HepG2 (cell line): Measurements from ENCODE around the gene ANKRD11. TPM values are rescaled to one million over a fixed set of nuclear protein-coding genes. Genes with fewer than 3 reads are reported as not detected.

Experiments
- NFIB ChIP-seq: sonication (generic); formaldehyde crosslinking; IDR thresholded peaks from 2 replicates; pipeline ENCODE4 v1.9.0; 2021; ENCODE audit warnings: missing genetic modification reagents, mild to moderate bottlenecking, borderline replicate concordance
- ZNF382 ChIP-seq: sonication (generic); formaldehyde crosslinking; IDR thresholded peaks from 2 replicates; pipeline ENCODE4 v1.5.0; 2020; ENCODE audit warnings: missing genetic modification reagents, mild to moderate bottlenecking, borderline replicate concordance
- ZNF543 ChIP-seq: sonication (generic); formaldehyde crosslinking; IDR thresholded peaks from 2 replicates; pipeline ENCODE4 v1.4.0; 2020; ENCODE audit warnings: mild to moderate bottlenecking, missing genetic modification reagents
- ZNF772 ChIP-seq: sonication (generic); formaldehyde crosslinking; IDR thresholded peaks from 2 replicates; pipeline ENCODE4 v1.5.0; 2020; ENCODE audit warnings: mild to moderate bottlenecking, missing genetic modification reagents
- ZNF780A ChIP-seq: sonication (generic); formaldehyde crosslinking; IDR thresholded peaks from 2 replicates; pipeline ENCODE4 v1.8.0; 2022; ENCODE audit warnings: mild to moderate bottlenecking, missing genetic modification reagents, moderate library complexity
- ZNF792 ChIP-seq: IDR thresholded peaks from 2 replicates; pipeline ENCODE4 v1.6.1; 2016
- ZSCAN25 ChIP-seq: sonication (generic); formaldehyde crosslinking; IDR thresholded peaks from 2 replicates; pipeline ENCODE4 v1.8.0; 2022; ENCODE audit warnings: mild to moderate bottlenecking, missing genetic modification reagents
- ZSCAN31 ChIP-seq: sonication (generic); formaldehyde crosslinking; IDR thresholded peaks from 2 replicates; pipeline ENCODE4 v1.5.0; 2020; ENCODE audit warnings: low read depth, mild to moderate bottlenecking, missing genetic modification reagents
- polyA plus RNA-seq, 8 experiments: library from polyadenylated mRNA; depleted of rRNA in 3 of 8; stranded (reverse) in 7 of 8; unstranded in 1 of 8; fragments of >200 nt; fragmentation: Illumina TruSeq in 4 of 8; extraction: Trizol in 4 of 8; gene quantifications; 2 replicates each; pipeline versions ENCODE4 v1.2.1 to v1.2.3, GENCODE V29; 2011 to 2016; ENCODE audit warnings: low read depth in 4 of 8, missing spikeins in 1 of 8, mixed read lengths in 1 of 8; ENCODE audit not compliant: insufficient read depth in 1 of 8
- total RNA-seq, 5 experiments: library from RNA; depleted of rRNA; stranded (reverse); fragments of >200 nt; fragmentation: Illumina TruSeq; extraction: Trizol; gene quantifications; 2 replicates each; pipeline ENCODE4 v1.2.3, GENCODE V29; 2016; ENCODE audit warnings: low read depth in 1 of 5
- TF ChIP-seq, protein P1 (sequence below): sonication (generic); formaldehyde crosslinking; IDR thresholded peaks from 2 replicates; pipeline ENCODE4 v1.4.0; 2020; ENCODE audit warnings: missing genetic modification reagents, borderline replicate concordance
- TF ChIP-seq, protein P2 (sequence below): sonication (generic); formaldehyde crosslinking; IDR thresholded peaks from 2 replicates; pipeline ENCODE4 v1.5.1; 2020; ENCODE audit warnings: missing genetic modification reagents, mild to moderate bottlenecking, borderline replicate concordance
- TF ChIP-seq, protein P3 (sequence below): sonication (generic); formaldehyde crosslinking; IDR thresholded peaks from 2 replicates; pipeline ENCODE4 v1.4.0; 2020; ENCODE audit warnings: missing genetic modification reagents
- TF ChIP-seq, protein P4 (sequence below): IDR thresholded peaks from 2 replicates; pipeline ENCODE4 v1.6.1; 2016; ENCODE audit warnings: low read depth, missing genetic modification reagents, missing compliant biosample characterization
- TF ChIP-seq, protein P5 (sequence below): IDR thresholded peaks from 2 replicates; pipeline ENCODE4 v1.6.1; 2018; ENCODE audit warnings: missing genetic modification reagents, mild to moderate bottlenecking, missing compliant biosample characterization

Gene ANKRD11
- total and polyA plus RNA-seq, 2 of the 13 experiments (the other 11 are each of a cell fraction or from before 2014, with no cell fraction given), result 21.4 to 38.4 TPM

DNA sequence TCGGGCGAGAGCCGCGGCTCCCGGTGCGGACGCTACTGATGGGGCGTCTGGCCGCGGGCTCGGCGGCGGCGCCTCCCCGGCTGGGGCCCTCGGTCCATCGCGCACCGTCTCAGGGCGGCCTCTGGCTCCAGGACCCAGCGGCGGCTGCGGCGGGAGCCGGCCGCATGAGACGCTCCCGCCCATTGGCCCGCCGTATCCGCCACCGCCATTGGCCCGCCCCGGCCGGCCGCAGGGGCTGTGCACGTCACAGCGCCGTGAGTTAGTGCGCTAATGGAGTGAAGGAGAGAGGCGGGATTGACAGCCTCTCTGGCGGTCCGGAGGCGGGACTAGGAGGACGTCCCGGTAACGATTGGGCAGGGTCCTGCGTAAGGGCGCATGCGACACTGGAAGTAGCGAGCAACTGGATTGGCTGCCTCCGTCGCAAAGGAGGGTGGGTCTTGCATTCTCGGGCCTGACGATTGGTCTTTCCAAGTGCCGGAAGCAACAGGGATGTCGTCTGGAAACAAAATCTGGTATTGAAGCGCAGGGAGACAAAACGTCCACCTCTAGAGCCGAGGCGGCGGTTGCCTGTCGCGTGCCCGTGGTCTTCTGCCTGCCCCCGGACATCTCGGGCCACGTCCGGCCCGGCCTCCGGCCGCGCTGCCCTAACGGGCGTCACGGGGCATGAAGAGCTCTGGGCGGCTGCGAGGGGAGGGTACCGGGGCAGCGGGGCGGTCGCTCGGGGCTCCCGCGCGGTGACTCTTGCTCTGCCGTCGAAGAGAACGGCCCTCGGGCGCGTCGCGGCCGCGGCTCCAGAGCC lies at the start of gene ANKRD11 (continued):
- TF ChIP-seq ZNF543 (peak; percentile 69; the same call in 1 of the 2 replicates), ZNF382 (CRISPR knock-in tag) (no peak), ZNF772 (no peak), ZSCAN25 (CRISPR knock-in tag) (peak; percentile 85; the same call in 1 of the 2 replicates), ZNF780A (CRISPR knock-in tag) (no peak), NFIB (CRISPR knock-in tag) (no peak), ZSCAN31 (CRISPR knock-in tag) (peak; percentile 33), ZNF792 (CRISPR knock-in tag) (peak; percentile 74; the same call in 1 of the 2 replicates)
- TF ChIP-seq, protein P1, sequence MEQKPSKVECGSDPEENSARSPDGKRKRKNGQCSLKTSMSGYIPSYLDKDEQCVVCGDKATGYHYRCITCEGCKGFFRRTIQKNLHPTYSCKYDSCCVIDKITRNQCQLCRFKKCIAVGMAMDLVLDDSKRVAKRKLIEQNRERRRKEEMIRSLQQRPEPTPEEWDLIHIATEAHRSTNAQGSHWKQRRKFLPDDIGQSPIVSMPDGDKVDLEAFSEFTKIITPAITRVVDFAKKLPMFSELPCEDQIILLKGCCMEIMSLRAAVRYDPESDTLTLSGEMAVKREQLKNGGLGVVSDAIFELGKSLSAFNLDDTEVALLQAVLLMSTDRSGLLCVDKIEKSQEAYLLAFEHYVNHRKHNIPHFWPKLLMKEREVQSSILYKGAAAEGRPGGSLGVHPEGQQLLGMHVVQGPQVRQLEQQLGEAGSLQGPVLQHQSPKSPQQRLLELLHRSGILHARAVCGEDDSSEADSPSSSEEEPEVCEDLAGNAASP, result peak; percentile 40
- TF ChIP-seq, protein P2, sequence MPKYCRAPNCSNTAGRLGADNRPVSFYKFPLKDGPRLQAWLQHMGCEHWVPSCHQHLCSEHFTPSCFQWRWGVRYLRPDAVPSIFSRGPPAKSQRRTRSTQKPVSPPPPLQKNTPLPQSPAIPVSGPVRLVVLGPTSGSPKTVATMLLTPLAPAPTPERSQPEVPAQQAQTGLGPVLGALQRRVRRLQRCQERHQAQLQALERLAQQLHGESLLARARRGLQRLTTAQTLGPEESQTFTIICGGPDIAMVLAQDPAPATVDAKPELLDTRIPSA (CRISPR knock-in tag), result no peak
- TF ChIP-seq, protein P3, sequence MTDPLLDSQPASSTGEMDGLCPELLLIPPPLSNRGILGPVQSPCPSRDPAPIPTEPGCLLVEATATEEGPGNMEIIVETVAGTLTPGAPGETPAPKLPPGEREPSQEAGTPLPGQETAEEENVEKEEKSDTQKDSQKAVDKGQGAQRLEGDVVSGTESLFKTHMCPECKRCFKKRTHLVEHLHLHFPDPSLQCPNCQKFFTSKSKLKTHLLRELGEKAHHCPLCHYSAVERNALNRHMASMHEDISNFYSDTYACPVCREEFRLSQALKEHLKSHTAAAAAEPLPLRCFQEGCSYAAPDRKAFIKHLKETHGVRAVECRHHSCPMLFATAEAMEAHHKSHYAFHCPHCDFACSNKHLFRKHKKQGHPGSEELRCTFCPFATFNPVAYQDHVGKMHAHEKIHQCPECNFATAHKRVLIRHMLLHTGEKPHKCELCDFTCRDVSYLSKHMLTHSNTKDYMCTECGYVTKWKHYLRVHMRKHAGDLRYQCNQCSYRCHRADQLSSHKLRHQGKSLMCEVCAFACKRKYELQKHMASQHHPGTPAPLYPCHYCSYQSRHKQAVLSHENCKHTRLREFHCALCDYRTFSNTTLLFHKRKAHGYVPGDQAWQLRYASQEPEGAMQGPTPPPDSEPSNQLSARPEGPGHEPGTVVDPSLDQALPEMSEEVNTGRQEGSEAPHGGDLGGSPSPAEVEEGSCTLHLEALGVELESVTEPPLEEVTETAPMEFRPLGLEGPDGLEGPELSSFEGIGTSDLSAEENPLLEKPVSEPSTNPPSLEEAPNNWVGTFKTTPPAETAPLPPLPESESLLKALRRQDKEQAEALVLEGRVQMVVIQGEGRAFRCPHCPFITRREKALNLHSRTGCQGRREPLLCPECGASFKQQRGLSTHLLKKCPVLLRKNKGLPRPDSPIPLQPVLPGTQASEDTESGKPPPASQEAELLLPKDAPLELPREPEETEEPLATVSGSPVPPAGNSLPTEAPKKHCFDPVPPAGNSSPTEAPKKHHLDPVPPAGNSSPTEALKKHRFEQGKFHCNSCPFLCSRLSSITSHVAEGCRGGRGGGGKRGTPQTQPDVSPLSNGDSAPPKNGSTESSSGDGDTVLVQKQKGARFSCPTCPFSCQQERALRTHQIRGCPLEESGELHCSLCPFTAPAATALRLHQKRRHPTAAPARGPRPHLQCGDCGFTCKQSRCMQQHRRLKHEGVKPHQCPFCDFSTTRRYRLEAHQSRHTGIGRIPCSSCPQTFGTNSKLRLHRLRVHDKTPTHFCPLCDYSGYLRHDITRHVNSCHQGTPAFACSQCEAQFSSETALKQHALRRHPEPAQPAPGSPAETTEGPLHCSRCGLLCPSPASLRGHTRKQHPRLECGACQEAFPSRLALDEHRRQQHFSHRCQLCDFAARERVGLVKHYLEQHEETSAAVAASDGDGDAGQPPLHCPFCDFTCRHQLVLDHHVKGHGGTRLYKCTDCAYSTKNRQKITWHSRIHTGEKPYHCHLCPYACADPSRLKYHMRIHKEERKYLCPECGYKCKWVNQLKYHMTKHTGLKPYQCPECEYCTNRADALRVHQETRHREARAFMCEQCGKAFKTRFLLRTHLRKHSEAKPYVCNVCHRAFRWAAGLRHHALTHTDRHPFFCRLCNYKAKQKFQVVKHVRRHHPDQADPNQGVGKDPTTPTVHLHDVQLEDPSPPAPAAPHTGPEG (CRISPR knock-in tag), result peak; percentile 60; the same call in 1 of the 2 replicates
- TF ChIP-seq, protein P4, sequence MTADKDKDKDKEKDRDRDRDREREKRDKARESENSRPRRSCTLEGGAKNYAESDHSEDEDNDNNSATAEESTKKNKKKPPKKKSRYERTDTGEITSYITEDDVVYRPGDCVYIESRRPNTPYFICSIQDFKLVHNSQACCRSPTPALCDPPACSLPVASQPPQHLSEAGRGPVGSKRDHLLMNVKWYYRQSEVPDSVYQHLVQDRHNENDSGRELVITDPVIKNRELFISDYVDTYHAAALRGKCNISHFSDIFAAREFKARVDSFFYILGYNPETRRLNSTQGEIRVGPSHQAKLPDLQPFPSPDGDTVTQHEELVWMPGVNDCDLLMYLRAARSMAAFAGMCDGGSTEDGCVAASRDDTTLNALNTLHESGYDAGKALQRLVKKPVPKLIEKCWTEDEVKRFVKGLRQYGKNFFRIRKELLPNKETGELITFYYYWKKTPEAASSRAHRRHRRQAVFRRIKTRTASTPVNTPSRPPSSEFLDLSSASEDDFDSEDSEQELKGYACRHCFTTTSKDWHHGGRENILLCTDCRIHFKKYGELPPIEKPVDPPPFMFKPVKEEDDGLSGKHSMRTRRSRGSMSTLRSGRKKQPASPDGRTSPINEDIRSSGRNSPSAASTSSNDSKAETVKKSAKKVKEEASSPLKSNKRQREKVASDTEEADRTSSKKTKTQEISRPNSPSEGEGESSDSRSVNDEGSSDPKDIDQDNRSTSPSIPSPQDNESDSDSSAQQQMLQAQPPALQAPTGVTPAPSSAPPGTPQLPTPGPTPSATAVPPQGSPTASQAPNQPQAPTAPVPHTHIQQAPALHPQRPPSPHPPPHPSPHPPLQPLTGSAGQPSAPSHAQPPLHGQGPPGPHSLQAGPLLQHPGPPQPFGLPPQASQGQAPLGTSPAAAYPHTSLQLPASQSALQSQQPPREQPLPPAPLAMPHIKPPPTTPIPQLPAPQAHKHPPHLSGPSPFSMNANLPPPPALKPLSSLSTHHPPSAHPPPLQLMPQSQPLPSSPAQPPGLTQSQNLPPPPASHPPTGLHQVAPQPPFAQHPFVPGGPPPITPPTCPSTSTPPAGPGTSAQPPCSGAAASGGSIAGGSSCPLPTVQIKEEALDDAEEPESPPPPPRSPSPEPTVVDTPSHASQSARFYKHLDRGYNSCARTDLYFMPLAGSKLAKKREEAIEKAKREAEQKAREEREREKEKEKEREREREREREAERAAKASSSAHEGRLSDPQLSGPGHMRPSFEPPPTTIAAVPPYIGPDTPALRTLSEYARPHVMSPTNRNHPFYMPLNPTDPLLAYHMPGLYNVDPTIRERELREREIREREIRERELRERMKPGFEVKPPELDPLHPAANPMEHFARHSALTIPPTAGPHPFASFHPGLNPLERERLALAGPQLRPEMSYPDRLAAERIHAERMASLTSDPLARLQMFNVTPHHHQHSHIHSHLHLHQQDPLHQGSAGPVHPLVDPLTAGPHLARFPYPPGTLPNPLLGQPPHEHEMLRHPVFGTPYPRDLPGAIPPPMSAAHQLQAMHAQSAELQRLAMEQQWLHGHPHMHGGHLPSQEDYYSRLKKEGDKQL (CRISPR knock-in tag), result 0 out of 2 replicates have a peak, but pooled peaks have one; percentile 32
- TF ChIP-seq, protein P5, sequence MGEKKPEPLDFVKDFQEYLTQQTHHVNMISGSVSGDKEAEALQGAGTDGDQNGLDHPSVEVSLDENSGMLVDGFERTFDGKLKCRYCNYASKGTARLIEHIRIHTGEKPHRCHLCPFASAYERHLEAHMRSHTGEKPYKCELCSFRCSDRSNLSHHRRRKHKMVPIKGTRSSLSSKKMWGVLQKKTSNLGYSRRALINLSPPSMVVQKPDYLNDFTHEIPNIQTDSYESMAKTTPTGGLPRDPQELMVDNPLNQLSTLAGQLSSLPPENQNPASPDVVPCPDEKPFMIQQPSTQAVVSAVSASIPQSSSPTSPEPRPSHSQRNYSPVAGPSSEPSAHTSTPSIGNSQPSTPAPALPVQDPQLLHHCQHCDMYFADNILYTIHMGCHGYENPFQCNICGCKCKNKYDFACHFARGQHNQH, result peak; percentile 16; the same call in 1 of the 2 replicates
